Epithelial cell of alveolus of lung (primary cell): ENCODE measurements around the gene LRRC34. TPM values are rescaled to one million over a fixed set of nuclear protein-coding genes. Genes with fewer than 3 reads are reported as not detected.

Experiments used
- total RNA-seq: library from RNA; depleted of rRNA; stranded (reverse); fragments of >200 nt; gene quantifications from 2 replicates; pipeline ENCODE4 v1.2.1, GENCODE V29; 2015

LRRC34 gene, protein sequence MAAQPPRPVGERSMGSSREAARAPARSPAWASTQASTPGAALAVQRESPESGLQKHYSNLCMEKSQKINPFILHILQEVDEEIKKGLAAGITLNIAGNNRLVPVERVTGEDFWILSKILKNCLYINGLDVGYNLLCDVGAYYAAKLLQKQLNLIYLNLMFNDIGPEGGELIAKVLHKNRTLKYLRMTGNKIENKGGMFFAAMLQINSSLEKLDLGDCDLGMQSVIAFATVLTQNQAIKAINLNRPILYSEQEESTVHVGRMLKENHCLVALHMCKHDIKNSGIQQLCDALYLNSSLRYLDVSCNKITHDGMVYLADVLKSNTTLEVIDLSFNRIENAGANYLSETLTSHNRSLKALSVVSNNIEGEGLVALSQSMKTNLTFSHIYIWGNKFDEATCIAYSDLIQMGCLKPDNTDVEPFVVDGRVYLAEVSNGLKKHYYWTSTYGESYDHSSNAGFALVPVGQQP
- total RNA-seq, result 1.9 and 2.9 TPM in 2 replicates

GRCh38 chr3:169812332-169813235 lies at the start of gene LRRC34, which contains the start of gene LRRIQ4:
LRRC34 (minus strand) TSS chr3:169812904; CDS start chr3:169812548, 356 bp downstream.
LRRIQ4 (plus strand) TSS chr3:169812870; CDS start chr3:169821922, 9,052 bp downstream.

DNA sequence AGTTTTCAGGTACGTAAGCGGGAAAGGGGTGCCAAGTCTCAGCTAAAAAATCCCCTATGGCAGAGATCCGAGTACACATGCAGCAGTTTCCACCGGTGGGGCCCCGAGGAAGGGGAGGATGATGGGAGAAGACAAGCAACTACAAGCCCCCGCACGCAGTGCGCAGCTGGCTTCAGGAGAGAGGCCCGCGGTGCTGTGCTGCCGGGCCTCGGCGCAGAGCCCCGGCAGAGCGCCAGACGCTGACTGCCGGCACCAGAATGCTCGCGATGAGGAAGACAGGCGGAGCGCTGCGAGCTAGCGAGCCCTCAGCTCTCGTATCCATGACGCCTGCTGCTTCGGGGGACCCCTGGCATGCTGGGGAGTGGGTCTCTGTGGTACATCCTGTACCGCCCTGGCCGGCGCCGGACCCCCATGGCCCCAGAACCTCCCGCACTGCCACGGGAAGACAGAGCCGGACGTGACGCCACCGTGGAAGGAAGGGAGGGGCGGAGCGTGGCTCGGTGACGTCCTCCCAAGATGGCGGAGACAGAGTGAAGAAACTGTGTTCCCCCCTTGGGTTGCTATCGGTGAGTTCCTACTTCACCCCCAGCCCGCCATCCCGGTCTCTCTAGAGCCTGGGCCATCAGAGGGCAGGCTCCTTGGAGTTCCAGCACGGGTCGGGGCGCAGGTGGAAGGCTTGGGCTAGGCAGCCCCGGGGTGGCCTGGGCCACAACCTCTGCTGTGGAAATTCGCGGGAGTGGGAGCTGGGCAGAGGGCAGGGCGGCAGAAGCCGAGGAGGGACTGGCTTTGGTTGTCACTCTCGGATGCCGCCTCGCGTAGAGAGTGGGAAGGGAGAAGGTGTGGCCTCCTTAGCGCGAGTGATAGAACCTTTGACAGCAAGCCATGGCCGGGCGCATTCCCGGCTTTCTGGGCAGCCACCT lies 39.5 kb downstream of the LRRC34 start, which contains the start of gene MYNN:
MYNN (plus strand) TSS at position 500 of the 920 bp plus-strand sequence. CDS start 900 bp downstream, outside the sequence.

GRCh38 chr3:169769287-169770181 lies 43.2 kb downstream of the LRRC34 start, which contains the start of gene ACTRT3:
ACTRT3 (minus strand) TSS chr3:169769561; CDS start chr3:169769520, 41 bp downstream.

DNA sequence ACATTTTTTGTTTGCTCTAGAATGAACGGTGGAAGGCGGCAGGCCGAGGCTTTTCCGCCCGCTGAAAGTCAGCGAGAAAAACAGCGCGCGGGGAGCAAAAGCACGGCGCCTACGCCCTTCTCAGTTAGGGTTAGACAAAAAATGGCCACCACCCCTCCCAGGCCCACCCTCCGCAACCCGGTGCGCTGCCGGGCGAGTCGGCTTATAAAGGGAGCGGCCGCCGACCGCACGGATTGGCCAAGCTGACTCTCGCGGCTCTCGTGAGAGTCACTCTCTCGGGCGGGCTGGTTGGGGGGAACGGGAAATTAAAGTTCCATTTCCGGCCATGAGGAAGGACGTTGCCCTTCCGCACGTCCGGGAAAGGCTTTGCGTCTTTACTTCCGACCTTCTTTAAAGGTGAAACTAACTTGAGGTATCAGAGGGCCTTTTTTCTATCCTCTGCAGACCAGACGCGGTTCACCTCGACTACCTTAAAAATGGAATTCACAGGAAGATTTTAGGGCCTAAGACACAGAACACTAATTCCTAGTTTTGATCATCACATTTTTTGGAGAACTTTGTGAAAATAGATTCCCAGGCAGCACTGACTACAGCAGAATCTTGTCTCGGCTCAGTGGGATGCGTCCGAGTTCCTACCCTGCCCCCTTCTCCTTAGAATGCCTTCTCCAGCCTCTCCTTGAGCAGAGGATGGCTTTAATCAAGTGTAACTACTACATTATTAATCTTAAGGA lies 47.7 kb downstream of the LRRC34 start, which contains the start of gene TERC:
TERC (minus strand) TSS at position 179 of the 731 bp plus-strand sequence.

Other genes starting within 250 kb of the LRRC34 start
- 11.6 and 23.5 TPM in 2 replicates for gene MECOM, start 149.2 kb downstream of the LRRC34 start, total RNA-seq
- gene TERC, start 47.8 kb downstream of the LRRC34 start, total RNA-seq, result 234 and 424 TPM in 2 replicates
- gene ACTRT3, start 43.3 kb downstream of the LRRC34 start, total RNA-seq, result 3.7 and 3.9 TPM in 2 replicates
- 13.3 and 17.2 TPM in 2 replicates for gene MYNN, start 39.5 kb downstream of the LRRC34 start, total RNA-seq
- gene LRRIQ4, start within 50 bp of the LRRC34 start, total RNA-seq, result not detected in 2 replicates
- not detected in 2 replicates for gene LRRC31, start 57.0 kb upstream of the LRRC34 start, total RNA-seq
- gene SAMD7, start 98.7 kb upstream of the LRRC34 start, total RNA-seq, result not detected in 2 replicates
- gene SEC62, start 153.9 kb upstream of the LRRC34 start, total RNA-seq, result 23.4 and 29.1 TPM in 2 replicates
- gene GPR160, start 225.1 kb upstream of the LRRC34 start, total RNA-seq, result 0.39 TPM in 1 of 2 replicates, not detected in the other